ENCODE measurements around the gene VPS11. TPM values are rescaled to one million over a fixed set of nuclear protein-coding genes. Genes with fewer than 3 reads are reported as not detected.
A peak's percentile ranks its signal among the peaks of the same experiment; 100 is the strongest.
"Not testable (repeated sequence)": the region's sequence is repeated elsewhere in the genome, so short reads cannot be mapped to it uniquely, and the experiment has no call there.

The VPS11 gene
- total and polyA plus RNA-seq, 2 experiments from 2014 or later = 21.0 to 24.1 TPM

- H3K36me3 ChIP-seq (ENCODE audit: low read depth) = no peaks in the 10 kb centered on the region
- peaks cover 6% of the 10 kb centered on the region; the same call in 1 of the 2 replicates for H3K4me1 ChIP-seq (ENCODE audit: insufficient read depth)
- TF ChIP-seq EZH2phosphoT487 (IDR thresholded peaks at IDR 0.05; ENCODE audit: insufficient read depth, low read depth) = no peak
- TF ChIP-seq EZH2 (IDR thresholded peaks at IDR 0.05; ENCODE audit: insufficient read depth, poor library complexity, severe bottlenecking) = no peak
- H3K27me3 ChIP-seq (replicated peaks; ENCODE audit: insufficient read depth) = no peaks in the 10 kb centered on the region
- no peaks in the 10 kb centered on the region for H3K79me2 ChIP-seq (ENCODE audit: insufficient read depth)
- H3F3A ChIP-seq (ENCODE audit: insufficient read depth) = no peaks in the 10 kb centered on the region
- H3K4me3 ChIP-seq = no peak overlapping the region
- no peak overlapping the region for H3K27ac ChIP-seq
- no peaks in the 10 kb centered on the region for H3K9me3 ChIP-seq (ENCODE audit: low read depth)
- H3K4me2 ChIP-seq (ENCODE audit: unreplicated experiment) = no peak overlapping the region
- H2AFZ ChIP-seq = peak overlapping the region; percentile 98; the same call in 1 of the 2 replicates
- 92 to 93% methylated on average over 9 of the region's 9 CpGs for WGBS, 2 experiments (ENCODE audit: low coverage in 1 of 2, low lambda C conversion rate in 2 of 2, missing lambda C conversion rate in 2 of 2)
- in situ Hi-C loops (cut with MboI) = no loop called here
- DNase-seq = no peak
- H3K9me2 ChIP-seq (ENCODE audit: insufficient read depth) = no peaks in the 10 kb centered on the region
- no peaks in the 10 kb centered on the region for H4K20me1 ChIP-seq (ENCODE audit: insufficient read depth)
- H3K9ac ChIP-seq = no peak overlapping the region
These were observed 35.7 kb upstream of the VPS11 start for GRCh38 chr11:119031912-119032280.

- H2AFZ ChIP-seq; H3K9ac ChIP-seq; H3F3A ChIP-seq (ENCODE audit: insufficient read depth); H3K4me2 ChIP-seq (ENCODE audit: unreplicated experiment); H4K20me1 ChIP-seq (ENCODE audit: insufficient read depth); H3K4me3 ChIP-seq; H3K27ac ChIP-seq; in situ Hi-C loops (cut with MboI); H3K36me3 ChIP-seq (ENCODE audit: low read depth); H3K9me3 ChIP-seq (ENCODE audit: low read depth); H3K9me2 ChIP-seq (ENCODE audit: insufficient read depth); H3K4me1 ChIP-seq (ENCODE audit: insufficient read depth); H3K79me2 ChIP-seq (ENCODE audit: insufficient read depth); H3K27me3 ChIP-seq (replicated peaks; ENCODE audit: insufficient read depth): not testable (repeated sequence)
- peak; percentile 24 for DNase-seq
- 85% methylated on average over 10 of the region's 10 CpGs for WGBS, 2 experiments (ENCODE audit: low coverage in 1 of 2, low lambda C conversion rate in 2 of 2, missing lambda C conversion rate in 2 of 2)
These were observed 34.2 kb upstream of the VPS11 start for GRCh38 chr11:119033421-119033820.

GRCh38 chr11:119034813-119035212 is 32.8 kb upstream of the VPS11 start:
- H3K27me3 ChIP-seq (replicated peaks; ENCODE audit: insufficient read depth) = no peaks in the 10 kb centered on the region
- no peak overlapping the region for H3K9ac ChIP-seq
- no peaks in the 10 kb centered on the region for H4K20me1 ChIP-seq (ENCODE audit: insufficient read depth)
- no peak overlapping the region for H3K4me2 ChIP-seq (ENCODE audit: unreplicated experiment)
- in situ Hi-C loops (cut with MboI) = no loop called here
- H3K9me2 ChIP-seq (ENCODE audit: insufficient read depth) = no peaks in the 10 kb centered on the region
- H3K4me1 ChIP-seq (ENCODE audit: insufficient read depth) = peaks cover 6% of the 10 kb centered on the region; the same call in 1 of the 2 replicates
- no peak overlapping the region for H3K27ac ChIP-seq
- H3K9me3 ChIP-seq (ENCODE audit: low read depth) = no peaks in the 10 kb centered on the region
- no peak overlapping the region for H2AFZ ChIP-seq
- H3K79me2 ChIP-seq (ENCODE audit: insufficient read depth) = no peaks in the 10 kb centered on the region
- TF ChIP-seq EZH2phosphoT487 (IDR thresholded peaks at IDR 0.05; ENCODE audit: insufficient read depth, low read depth) = no peak
- no peaks in the 10 kb centered on the region for H3K36me3 ChIP-seq (ENCODE audit: low read depth)
- WGBS, 2 experiments (ENCODE audit: low coverage in 1 of 2, low lambda C conversion rate in 2 of 2, missing lambda C conversion rate in 2 of 2) = 65 to 69% methylated on average over 3 of the region's 3 CpGs
- no peaks in the 10 kb centered on the region for H3F3A ChIP-seq (ENCODE audit: insufficient read depth)
- no peak overlapping the region for H3K4me3 ChIP-seq
- DNase-seq = no peak

GRCh38 chr11:119038884-119039283 is 28.7 kb upstream of the VPS11 start:
- WGBS, 2 experiments (ENCODE audit: low coverage in 1 of 2, low lambda C conversion rate in 2 of 2, missing lambda C conversion rate in 2 of 2) = 76 to 85% methylated on average over 5 of the region's 5 CpGs
- no peak for DNase-seq
- no peaks in the 10 kb centered on the region for H4K20me1 ChIP-seq (ENCODE audit: insufficient read depth)
- no peak overlapping the region for H2AFZ ChIP-seq
- no peaks in the 10 kb centered on the region for H3K79me2 ChIP-seq (ENCODE audit: insufficient read depth)
- TF ChIP-seq EZH2 (IDR thresholded peaks at IDR 0.05; ENCODE audit: insufficient read depth, poor library complexity, severe bottlenecking) (no peak), EZH2phosphoT487 (IDR thresholded peaks at IDR 0.05; ENCODE audit: insufficient read depth, low read depth) (no peak)
- no peak overlapping the region for H3K27ac ChIP-seq
- H3K27me3 ChIP-seq (replicated peaks; ENCODE audit: insufficient read depth) = no peaks in the 10 kb centered on the region
- no peaks in the 10 kb centered on the region for H3K9me2 ChIP-seq (ENCODE audit: insufficient read depth)
- H3K9me3 ChIP-seq (ENCODE audit: low read depth) = no peaks in the 10 kb centered on the region
- no peak overlapping the region for H3K4me3 ChIP-seq
- no peaks in the 10 kb centered on the region for H3K36me3 ChIP-seq (ENCODE audit: low read depth)
- peaks cover 16% of the 10 kb centered on the region; the same call in 1 of the 2 replicates for H3F3A ChIP-seq (ENCODE audit: insufficient read depth)
- H3K4me2 ChIP-seq (ENCODE audit: unreplicated experiment) = no peak overlapping the region
- in situ Hi-C loops (cut with MboI) = no loop called here
- H3K4me1 ChIP-seq (ENCODE audit: insufficient read depth) = no peaks in the 10 kb centered on the region
- H3K9ac ChIP-seq = no peak overlapping the region

- H4K20me1 ChIP-seq (ENCODE audit: insufficient read depth); H3K27ac ChIP-seq; H3K9me2 ChIP-seq (ENCODE audit: insufficient read depth); H2AFZ ChIP-seq; H3K4me2 ChIP-seq (ENCODE audit: unreplicated experiment); H3K36me3 ChIP-seq (ENCODE audit: low read depth); H3K9me3 ChIP-seq (ENCODE audit: low read depth); DNase-seq; H3K79me2 ChIP-seq (ENCODE audit: insufficient read depth); H3K4me3 ChIP-seq; H3K9ac ChIP-seq; H3K27me3 ChIP-seq (replicated peaks; ENCODE audit: insufficient read depth); in situ Hi-C loops (cut with MboI); H3K4me1 ChIP-seq (ENCODE audit: insufficient read depth): not testable (repeated sequence)
- WGBS, 2 experiments (ENCODE audit: low coverage in 1 of 2, low lambda C conversion rate in 2 of 2, missing lambda C conversion rate in 2 of 2) = 46 to 57% methylated on average over 11 of the region's 11 CpGs
- peaks cover 22% of the 10 kb centered on the region; the same call in 1 of the 2 replicates for H3F3A ChIP-seq (ENCODE audit: insufficient read depth)
These were observed 28.1 kb upstream of the VPS11 start for GRCh38 chr11:119039471-119039870.
